Body of pancreas (tissue), 4 donors: Measurements from ENCODE around the gene SLK.

Source experiments
- POLR2A ChIP-seq, 3 donors: fragments of 450-650 bp; IDR thresholded peaks; one replicate each; pipeline ENCODE4 v1.6.1; 2016; ENCODE audit warnings: antibody characterized with exemption in 3 of 3, mild to moderate bottlenecking in 2 of 3
- TF ChIP-seq, protein P1 (sequence below), 7 experiments: fragments of 450-650 bp in 4 of 7; fragments of 200-600 bp in 3 of 7; sonication (generic) in 3 of 7; IDR thresholded peaks; one replicate each; pipeline ENCODE4 v1.5.1; 2016 to 2019; ENCODE audit warnings: antibody characterized with exemption in 7 of 7

DNA sequence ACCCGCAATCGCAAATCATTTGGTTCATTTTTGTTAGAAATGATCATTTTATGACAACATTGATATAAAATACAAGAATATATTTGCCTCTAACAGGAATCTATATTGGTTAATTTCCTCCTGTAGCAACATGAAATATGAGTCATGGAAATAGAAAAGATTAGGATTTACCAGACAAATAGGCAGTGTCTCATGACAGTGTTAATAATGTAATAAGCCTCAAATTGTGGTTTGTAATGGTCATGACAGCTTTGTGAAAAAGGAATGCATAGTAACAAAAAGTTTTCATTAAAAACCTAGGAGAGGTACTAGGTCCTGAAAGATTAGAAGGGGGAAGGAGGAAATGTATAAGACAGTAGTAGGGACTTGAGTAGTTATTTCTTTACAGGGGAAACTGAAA is 7.9 kb upstream of the SLK start:
- TF ChIP-seq, protein P1, sequence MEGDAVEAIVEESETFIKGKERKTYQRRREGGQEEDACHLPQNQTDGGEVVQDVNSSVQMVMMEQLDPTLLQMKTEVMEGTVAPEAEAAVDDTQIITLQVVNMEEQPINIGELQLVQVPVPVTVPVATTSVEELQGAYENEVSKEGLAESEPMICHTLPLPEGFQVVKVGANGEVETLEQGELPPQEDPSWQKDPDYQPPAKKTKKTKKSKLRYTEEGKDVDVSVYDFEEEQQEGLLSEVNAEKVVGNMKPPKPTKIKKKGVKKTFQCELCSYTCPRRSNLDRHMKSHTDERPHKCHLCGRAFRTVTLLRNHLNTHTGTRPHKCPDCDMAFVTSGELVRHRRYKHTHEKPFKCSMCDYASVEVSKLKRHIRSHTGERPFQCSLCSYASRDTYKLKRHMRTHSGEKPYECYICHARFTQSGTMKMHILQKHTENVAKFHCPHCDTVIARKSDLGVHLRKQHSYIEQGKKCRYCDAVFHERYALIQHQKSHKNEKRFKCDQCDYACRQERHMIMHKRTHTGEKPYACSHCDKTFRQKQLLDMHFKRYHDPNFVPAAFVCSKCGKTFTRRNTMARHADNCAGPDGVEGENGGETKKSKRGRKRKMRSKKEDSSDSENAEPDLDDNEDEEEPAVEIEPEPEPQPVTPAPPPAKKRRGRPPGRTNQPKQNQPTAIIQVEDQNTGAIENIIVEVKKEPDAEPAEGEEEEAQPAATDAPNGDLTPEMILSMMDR (IDR thresholded peaks at IDR 0.05): no peak
- TF ChIP-seq POLR2A (IDR thresholded peaks at IDR 0.05): no peak
